ENCODE results near the gene IL12RB2. TPM values are rescaled to one million over a fixed set of nuclear protein-coding genes. Genes with fewer than 3 reads are reported as not detected.

IL12RB2 gene
- total RNA-seq, 1 donor from 2014 or later = 1.1 TPM

- no peak for TF ChIP-seq CTCF (IDR thresholded peaks at IDR 0.05)
- intact Hi-C loops (cut with micrococcal nuclease) = no loop called here
- H3K9me3 Mint-ChIP-seq = no peaks in the 10 kb centered on the region
- no peak overlapping the region for H3K27ac Mint-ChIP-seq
- ATAC-seq (ENCODE audit: low read depth) (no peak), DNase-seq (no peak)
- ChIA-PET CTCF (no interaction called here), POLR2A (interaction anchor here (0.7 kb wide), 1 partner anchor 87 kb away, joined by 3 read pairs; no protein-coding TSS in a partner anchor)
- peaks cover 57% of the 10 kb centered on the region for H3K4me1 Mint-ChIP-seq
- H3K27me3 Mint-ChIP-seq = no peaks in the 10 kb centered on the region
- H3K4me3 Mint-ChIP-seq = no peak overlapping the region
- no peaks in the 10 kb centered on the region for H3K36me3 Mint-ChIP-seq (ENCODE audit: low read depth)
Measured at GRCh38 chr1:67342076-67342890, 34.6 kb downstream of the IL12RB2 start.

GRCh38 chr1:67345556-67345955, 37.9 kb downstream of the IL12RB2 start:
- Mint-ChIP-seq H3K27me3 (no peaks in the 10 kb centered on the region), H3K9me3 (no peaks in the 10 kb centered on the region), H3K4me3 (no peak overlapping the region), H3K27ac (no peak overlapping the region), H3K36me3 (ENCODE audit: low read depth) (no peaks in the 10 kb centered on the region), H3K4me1 (peaks cover 26% of the 10 kb centered on the region)
- DNase-seq (no peak), ATAC-seq (ENCODE audit: low read depth) (no peak)
- ChIA-PET POLR2A (no interaction called here), CTCF (interaction anchor here (1.1 to 5.3 kb wide), 2 partner anchors 12 to 155 kb away, joined by 4 to 24 read pairs; no protein-coding TSS in a partner anchor)
- TF ChIP-seq CTCF (IDR thresholded peaks at IDR 0.05) = no peak
- intact Hi-C loops (cut with micrococcal nuclease) = loop anchor here (5.0 kb wide), 1 partner anchor 128 kb away; no protein-coding TSS in a partner anchor

GRCh38 chr1:67346982-67347381, 39.3 kb downstream of the IL12RB2 start:
- H3K27ac Mint-ChIP-seq = no peak overlapping the region

GRCh38 chr1:67347688-67348472, 40.2 kb downstream of the IL12RB2 start:
- Mint-ChIP-seq H3K36me3 (ENCODE audit: low read depth) (no peaks in the 10 kb centered on the region), H3K27me3 (no peaks in the 10 kb centered on the region), H3K4me1 (peaks cover 7% of the 10 kb centered on the region), H3K4me3 (no peak overlapping the region), H3K9me3 (no peaks in the 10 kb centered on the region), H3K27ac (no peak overlapping the region)
- ChIA-PET POLR2A (interaction anchor here (0.8 kb wide), 1 partner anchor 9 kb away, joined by 4 read pairs; no protein-coding TSS in a partner anchor), CTCF (interaction anchor here (0.8 to 5.3 kb wide), 5 partner anchors 9 to 152 kb away, joined by 3 to 24 read pairs (median 4); no protein-coding TSS in a partner anchor)
- no peak for TF ChIP-seq CTCF (IDR thresholded peaks at IDR 0.05)
- DNase-seq (no peak), ATAC-seq (ENCODE audit: low read depth) (no peak)
- intact Hi-C loops (cut with micrococcal nuclease) = loop anchor here (1.0 to 5.0 kb wide), 5 partner anchors 113 to 413 kb away; no protein-coding TSS in a partner anchor

More at GRCh38 chr1:67346982-67347381, 39.3 kb downstream of the IL12RB2 start:
- intact Hi-C loops (cut with micrococcal nuclease) = loop anchor here (1.0 to 5.0 kb wide), 5 partner anchors 112 to 414 kb away; no protein-coding TSS in a partner anchor
- no peaks in the 10 kb centered on the region for H3K36me3 Mint-ChIP-seq (ENCODE audit: low read depth)
- peaks cover 13% of the 10 kb centered on the region for H3K4me1 Mint-ChIP-seq
- no peak for TF ChIP-seq CTCF (IDR thresholded peaks at IDR 0.05)
- CTCF ChIA-PET = interaction anchor here (1.3 to 5.3 kb wide), 3 partner anchors 151 to 413 kb away, joined by 3 to 24 read pairs (median 4); no protein-coding TSS in a partner anchor
- no peak for ATAC-seq (ENCODE audit: low read depth)
- H3K27me3 Mint-ChIP-seq = no peaks in the 10 kb centered on the region
- POLR2A ChIA-PET = interaction anchor here (0.8 kb wide), 1 partner anchor 8 kb away, joined by 4 read pairs; no protein-coding TSS in a partner anchor
- no peaks in the 10 kb centered on the region for H3K9me3 Mint-ChIP-seq
- no peak for DNase-seq
- H3K4me3 Mint-ChIP-seq = no peak overlapping the region

Data from activated B cell treated with CpG ODN at 0.5 μM for 24 hours (primary cell).